ENCODE measurements around the gene MX1.

Gene MX1

DNA sequence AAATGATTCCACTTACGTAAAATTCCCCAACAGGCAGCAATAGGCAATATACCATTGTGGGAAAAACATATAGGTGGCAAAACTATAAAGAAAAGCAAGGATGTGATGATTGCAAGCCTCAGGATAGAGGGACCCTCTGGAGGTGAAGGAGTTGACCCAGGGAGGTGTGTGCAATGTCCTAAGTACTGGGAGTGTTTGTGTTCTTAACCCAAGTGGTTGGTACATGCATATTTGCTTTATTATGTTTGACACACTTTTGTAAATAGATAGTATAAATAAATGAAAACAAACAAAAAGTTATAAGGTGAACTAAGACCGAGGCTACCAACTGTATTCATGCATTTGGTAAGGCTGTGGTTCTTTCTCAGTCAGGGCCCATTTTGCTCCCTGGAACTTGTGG is 7.5 kb downstream of the MX1 start:
- DNase-seq = no peak

DNA sequence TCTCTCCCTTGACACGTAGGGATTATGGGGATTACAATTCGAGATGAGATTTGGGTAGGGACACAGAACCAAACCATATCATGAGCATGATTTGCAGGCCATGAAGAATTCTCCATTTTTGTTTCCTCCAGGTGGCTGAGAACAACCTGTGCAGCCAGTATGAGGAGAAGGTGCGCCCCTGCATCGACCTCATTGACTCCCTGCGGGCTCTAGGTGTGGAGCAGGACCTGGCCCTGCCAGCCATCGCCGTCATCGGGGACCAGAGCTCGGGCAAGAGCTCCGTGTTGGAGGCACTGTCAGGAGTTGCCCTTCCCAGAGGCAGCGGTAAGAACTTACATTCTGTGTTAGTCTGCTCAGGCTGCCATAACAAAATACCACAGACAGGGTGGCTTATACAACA is 9.7 kb downstream of the MX1 start:
- no peak for DNase-seq

DNA sequence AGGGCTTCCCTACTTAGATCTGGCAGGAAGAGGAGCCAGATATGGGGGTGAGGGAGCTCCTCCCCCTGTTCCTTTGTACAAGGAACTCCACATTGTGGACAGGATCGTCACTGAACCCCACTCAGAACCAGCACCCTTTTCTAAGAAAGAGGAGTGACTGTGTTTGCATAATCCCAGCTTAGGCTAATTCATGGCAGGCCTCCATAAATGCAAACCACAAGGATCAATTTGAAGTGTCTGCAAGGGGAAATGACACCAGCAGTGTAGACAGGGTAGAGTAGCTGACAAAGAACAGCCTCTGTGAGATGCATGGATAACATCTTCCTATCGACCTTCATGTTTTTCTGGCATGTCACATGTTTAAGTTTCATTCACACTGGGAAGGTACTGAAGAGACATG is 11.7 kb downstream of the MX1 start:
- no peak for DNase-seq

DNA sequence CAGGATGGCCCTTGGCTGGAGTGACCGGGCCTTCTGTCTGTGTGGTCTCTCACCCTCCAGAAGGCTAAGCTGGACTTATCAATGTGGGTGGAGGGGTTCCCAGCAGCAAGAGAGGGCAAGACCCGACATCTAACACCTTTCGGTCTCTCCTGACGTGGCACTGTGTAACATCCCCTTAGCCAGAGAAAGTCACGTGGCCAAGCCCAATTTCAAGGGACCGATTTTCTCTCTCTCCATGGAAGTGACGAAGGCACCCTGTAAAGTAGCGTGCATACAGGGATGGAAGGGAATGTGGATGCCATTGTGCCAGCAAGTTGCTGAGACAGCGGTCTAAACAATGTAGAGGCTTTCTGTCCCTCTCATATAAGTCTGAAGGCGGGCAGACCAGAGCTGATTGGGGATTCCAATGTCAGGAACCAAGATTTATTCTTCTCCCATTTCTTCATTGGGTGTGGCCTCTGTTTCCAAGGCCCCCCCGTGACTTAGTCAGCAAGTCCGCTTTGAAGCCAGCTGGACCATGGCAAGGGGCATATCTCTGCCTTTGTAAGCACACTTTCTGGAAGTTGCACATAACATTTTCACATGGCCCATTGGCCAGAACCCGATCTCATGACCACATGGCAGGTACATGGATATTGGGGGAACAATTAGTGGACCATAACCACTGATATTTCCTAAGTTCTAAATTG is 12.5 kb downstream of the MX1 start:
- DNase-seq = no peak

DNA sequence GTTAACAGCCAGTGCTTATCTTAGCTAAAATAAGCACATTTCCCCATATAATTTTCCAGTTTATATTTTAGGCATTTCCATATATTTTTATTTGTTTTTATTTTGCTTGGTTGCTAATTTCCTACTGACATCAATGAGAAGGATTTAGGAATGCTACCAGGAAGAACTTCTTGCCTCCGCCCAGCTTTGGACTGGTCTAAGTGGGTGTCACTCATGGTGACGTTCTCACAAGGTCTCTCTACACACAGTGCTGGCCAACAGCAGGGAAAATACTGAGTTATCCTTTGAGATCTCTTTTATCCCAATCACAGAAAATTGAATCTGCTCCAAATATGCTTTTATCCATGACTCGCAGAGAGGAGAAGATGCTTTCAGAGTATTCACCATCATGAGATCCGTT is 13.2 kb downstream of the MX1 start:
- no peak for DNase-seq

DNA sequence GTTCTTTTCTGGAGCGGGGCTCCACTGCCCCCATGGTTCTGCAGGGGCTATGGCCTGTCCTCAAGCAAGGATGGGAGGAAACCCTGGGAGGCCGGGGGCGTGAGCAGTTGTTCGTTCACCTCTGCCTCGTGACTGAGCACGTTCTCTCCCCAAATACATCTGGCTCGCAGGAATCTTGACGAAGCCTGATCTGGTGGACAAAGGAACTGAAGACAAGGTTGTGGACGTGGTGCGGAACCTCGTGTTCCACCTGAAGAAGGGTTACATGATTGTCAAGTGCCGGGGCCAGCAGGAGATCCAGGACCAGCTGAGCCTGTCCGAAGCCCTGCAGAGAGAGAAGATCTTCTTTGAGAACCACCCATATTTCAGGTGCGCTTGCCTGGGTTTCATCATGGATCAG is 15.5 kb downstream of the MX1 start:
- DNase-seq = no peak

DNA sequence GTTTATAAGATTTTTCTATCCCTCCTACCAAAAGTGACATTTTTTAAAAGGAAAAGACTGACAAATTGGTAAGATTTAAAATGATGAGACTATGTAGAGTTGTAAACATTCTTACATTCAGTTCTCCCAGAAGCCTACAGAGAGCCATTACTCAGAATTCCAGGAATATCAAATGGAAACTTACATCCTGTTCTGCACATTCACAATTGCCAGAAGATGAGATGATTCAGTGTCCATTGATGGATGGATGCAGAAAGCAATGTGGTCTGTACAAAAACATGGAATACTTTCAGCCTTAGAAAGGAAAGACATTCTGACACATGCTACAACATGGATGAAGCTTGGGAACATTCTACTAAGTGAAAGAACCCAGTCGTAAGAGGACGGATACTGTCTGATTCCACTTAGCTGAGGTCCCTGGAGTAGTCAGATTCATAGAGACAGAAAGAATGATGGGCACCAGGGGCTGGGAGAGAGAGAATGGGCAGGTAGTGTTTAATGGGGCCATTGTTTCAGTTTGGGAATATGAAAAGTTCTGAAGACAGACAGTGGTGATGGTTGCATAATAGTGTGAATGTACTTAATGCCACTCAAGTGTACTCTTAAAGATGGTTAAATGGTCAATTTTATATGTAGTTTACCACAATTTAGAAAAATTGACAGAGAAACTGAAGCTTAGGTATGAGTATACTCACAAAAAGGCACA is 16.6 kb downstream of the MX1 start:
- no peak for DNase-seq

DNA sequence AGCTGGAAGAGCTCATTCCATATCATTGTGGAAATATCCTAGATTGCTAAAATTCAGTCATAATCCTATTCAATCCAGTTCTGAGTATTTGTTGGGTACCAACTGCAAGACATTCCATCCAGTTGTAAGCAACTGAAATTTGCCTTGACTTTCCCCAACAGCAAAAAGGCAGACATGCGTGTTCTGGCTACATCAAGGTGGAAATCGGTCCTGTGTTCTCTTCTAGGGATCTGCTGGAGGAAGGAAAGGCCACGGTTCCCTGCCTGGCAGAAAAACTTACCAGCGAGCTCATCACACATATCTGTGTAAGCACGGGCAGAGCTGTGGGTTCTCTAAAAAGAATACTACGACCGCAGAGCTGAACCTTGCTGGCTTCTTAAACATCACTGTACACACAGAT is 17.5 kb downstream of the MX1 start:
- DNase-seq = no peak

DNA sequence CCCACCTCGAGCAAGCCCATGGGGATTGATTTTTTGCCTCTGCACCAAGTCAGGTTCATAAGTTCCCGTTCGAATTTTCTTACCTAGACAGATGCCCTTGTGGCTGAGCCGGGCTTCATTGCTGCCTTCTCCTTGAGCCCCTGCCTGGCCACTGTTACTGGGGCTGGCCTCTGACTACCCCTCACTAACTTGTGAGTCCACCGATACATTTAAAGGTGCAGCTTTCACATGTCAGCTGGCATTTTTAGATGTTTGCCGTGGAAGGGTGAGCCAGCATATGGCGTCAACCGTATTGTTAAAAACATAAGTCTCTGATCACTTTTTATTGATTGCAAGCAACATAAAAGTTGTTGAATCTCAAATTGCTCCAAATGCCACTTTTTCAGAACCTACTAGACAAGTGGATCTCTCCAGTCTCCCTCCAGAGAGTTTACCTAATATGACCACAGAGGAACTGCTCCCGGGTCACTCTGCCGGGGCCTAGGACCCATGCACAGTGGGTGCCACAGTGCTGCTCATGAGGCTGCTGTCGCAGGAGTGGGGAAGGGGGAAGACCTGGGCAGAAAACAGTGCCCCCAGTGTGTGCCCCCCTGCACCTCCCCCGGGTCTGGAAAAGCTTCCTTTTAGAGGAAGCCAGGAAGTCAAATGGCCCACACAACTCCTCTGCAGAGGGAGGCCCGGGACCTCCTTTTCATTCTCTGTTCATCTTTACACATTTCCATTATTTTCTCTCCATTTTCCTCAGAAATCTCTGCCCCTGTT is 18.8 kb downstream of the MX1 start:
- no peak for DNase-seq

DNA sequence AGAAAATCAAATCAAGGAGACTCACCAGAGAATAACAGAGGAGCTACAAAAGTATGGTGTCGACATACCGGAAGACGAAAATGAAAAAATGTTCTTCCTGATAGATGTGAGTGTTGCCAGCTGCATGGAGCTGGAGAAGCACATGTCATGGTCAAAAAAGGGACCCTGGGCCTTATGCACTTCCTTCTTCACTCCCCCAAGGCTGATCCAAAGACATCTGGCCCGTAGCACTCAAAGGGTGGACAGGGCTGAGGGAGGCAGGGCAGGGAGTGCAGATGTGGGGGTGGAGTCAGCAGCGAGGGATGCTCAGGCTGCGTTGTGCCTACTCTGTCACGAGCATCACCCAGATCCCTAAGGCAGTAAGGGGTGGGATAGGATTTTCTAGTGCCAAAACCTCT is 19.4 kb downstream of the MX1 start:
- no peak for DNase-seq

DNA sequence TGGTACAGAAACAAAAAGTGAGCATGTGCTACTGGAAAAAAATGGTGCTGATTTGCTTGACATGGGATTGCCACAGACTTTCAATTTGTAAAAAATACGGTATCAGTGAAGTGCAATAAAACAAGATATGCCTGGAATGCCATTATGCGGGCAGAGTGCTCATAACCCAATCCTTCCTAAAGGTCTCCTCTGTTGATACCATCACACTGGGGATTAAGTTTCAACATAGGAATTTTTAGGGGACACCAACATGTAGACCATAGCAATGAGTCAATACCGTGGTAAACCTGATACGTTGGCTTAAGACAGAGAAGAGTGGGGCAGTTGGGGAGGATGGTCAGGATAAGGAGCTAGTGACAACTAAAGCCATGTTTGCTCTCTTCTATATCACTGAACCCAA is 20.5 kb downstream of the MX1 start:
- no peak for DNase-seq

DNA sequence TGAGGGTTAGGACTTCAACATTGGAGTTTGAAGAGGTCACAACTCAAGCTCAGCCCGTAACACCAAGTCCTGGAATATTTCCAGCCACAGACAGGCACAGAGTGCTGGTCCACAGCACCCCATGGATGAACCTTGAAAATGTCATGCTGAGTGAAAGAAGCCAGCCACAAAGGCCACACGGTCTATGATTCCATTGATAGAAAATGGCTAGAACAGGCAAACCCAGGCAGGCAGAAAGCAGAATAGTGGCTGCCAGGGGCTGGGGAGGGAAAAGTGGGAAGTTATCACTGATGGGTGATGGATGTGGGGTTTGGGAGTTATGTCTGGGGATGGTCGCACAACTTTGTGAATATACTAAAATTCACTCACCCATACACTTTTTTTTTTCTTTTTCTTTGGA is 21.3 kb downstream of the MX1 start:
- no peak for DNase-seq

DNA sequence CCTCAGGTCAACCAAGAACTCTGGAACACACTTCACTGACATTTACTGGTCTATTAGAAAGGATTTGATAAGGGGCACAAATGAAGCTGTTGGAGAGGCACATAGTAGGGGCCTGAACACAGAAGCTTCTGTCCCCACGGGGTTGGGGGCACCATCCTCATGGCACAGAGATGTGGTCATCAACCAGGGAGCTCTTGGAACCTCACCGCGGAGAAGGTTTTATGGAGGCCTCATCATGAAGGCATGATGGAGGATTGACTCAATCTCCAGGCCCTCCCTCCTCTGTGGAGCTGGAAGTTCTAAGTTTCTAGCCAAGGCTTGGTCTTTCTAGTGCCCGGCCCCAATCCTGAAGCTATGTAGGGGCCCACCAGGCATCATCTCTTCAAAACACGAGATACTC is 23.6 kb downstream of the MX1 start:
- DNase-seq = no peak

DNA sequence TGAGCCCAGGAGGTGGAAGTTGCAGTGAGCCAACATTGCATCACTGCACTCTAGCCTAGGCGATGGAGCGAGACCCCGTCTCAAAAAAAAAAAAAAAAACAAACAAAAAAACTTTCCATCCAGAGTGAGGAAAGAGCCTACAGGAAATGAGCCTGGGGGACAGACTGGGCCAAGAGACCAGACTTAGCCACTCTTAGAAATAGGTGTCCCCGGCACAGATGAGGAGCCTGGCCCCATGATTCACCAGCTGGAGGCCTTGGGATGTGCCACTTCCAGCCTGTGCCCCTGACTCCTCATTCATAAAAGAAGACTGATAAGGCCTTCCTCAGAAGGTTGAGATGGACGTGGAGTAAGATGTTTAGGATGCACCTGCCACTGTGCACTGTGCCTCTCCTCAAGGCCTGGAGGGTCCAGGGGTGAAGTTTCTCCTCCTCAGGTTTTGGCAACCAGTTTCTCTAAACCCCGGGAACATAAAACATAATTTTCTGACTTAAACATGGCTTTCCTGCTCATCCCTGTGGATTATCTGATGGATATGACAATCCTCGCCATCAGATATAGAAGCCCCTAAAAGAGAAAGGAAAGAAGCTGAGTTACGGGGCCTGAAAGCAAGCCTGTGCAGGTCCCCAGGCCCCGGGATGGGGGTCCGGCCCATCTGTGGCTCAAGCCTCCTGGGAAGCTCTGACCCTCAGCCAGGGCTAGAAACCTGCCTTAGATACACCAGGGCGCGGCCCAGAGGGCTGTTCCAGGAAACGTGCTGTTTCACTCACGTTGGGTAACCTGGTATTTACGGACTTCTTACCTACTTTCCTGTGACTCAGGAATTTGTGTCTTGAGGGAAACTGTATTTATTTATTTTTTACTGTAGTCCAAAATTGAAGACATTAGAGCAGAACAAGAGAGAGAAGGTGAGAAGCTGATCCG is 26.0 kb downstream of the MX1 start:
- DNase-seq = no peak

DNA sequence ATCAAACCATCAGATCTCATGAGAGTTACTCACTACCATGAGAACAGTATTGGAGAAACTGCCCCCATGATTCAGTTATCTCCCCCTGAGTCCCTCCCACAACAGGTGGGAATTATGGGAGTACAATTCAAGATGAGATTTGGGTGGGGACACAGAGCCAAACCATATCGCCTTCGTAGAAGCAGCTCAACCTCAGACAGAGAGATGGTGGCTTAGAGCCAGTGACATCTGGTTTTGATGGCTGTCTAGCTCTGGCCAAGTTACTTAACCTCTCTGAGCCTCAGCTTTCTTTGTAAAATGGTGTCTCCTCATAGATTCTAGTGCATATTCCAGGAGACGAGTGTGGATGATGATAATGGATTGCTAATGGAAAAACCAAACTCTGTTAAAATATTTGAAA is 27.2 kb downstream of the MX1 start:
- no peak for DNase-seq

DNA sequence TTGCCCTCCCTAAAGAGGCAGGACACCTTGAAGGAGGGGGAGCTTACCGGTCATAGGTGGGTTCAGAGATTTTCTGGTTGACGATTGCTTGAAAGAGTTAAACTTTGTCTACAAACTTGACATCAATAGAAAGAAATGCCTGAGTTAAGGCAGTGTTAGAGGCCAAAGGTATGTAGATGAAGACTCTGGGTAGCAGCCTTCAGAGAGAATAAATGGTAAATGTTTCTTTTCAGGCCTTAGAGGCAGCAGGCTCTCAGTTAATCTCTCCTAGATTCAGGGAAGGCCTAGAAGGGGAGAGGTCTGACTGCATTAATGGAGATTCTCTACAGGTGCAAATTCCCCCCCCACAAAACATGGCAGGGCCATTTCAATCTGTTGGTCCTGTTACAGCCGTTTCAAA is 27.7 kb downstream of the MX1 start:
- no peak for DNase-seq

DNA sequence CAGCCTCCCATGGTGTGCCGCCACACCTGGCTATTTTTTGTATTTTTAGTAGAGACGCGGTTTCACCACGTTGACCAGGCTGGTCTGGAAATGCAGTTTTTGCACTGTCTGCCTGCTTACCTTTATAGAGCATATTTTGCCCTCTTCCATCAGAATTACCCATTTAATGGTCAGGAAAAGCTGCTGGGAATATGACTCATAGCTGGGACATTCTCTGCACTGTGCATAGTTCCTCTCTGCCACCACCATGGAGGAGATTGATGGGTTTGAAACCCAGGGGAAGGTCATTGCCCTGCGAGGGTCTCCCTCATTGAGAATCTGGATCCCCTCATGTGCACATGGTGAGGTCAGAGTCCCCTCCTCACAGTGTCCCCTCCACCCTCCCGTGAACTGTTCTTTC is 32.1 kb downstream of the MX1 start:
- no peak for DNase-seq

DNA sequence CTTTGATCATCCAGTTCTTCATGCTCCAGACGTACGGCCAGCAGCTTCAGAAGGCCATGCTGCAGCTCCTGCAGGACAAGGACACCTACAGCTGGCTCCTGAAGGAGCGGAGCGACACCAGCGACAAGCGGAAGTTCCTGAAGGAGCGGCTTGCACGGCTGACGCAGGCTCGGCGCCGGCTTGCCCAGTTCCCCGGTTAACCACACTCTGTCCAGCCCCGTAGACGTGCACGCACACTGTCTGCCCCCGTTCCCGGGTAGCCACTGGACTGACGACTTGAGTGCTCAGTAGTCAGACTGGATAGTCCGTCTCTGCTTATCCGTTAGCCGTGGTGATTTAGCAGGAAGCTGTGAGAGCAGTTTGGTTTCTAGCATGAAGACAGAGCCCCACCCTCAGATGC is 32.5 kb downstream of the MX1 start:
- DNase-seq = no peak

DNA sequence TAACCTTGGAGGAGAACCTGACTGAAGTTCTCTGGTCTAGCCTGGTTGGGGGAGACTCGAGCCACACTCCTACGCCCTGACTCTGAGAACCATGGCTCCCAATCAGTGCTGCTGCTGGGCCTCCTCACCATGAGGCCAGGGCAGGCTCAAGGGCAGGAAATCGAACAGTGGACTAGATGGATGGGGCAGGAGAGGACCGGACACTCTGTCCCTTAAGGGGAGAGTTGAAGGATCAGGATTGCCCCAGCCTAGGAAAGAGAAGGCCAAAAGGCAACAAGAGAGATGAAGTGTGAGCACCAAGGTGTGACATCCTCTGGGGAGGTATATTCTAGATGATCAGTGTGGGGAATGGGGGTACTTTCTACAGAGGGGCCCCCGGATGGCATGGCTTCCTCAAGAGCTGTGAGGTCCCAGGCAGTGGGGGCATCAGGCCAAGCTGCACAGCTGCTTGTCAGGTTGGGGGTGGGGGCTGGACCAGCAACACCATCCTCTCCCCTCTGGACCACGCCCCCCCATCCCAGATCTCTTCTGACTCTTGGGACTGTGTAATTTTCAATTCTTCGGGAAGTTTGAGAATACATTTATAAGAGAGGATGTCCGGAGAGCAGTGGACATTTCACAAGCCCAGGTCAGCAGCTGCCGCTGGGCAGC is 34.0 kb downstream of the MX1 start:
- no peak for DNase-seq

DNA sequence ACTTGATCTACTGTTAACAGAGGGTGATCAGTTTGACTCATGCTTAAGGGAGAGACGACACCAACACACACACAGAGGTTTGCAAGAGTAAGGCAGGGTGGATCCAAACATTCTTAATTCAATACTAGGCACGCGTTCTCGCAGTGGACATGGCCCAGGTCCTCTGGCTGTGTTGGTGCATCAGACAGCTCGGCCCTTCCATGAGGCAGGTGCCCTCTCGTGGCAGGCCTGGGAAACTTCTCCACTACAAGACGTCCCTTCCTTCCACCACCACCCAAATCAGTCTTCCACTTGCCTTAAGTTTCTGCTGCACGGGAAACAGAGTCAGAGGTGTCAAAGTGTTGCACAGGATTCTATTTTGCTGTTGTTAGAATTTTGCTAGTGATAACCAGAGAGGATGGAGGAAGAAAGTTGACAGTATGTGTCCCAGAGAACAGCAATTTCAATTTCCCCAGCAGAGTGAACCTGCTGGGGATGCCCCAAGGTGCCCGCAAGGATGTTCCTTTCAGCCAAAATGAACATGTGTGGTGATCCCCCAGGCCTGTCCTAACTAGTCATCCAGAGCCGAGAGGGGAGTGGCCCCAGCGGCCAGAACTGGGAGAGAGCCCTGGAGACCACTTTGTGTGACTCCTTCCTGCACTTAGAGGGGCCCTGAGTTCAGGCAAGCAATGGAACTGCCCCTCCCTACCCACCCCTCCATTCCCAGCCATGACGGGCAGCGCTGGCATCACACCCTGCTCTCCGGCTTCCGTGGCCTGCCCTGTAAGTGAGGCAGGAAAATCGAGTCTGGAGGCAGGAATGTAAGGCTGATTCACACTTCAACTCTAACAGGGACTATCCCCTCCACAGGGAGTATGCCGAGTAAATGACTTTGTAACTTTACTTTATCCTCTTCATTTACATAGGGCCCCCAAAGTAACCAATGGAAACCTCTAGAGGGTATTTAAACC is 34.8 kb downstream of the MX1 start:
- peak; percentile 4 for DNase-seq

DNA sequence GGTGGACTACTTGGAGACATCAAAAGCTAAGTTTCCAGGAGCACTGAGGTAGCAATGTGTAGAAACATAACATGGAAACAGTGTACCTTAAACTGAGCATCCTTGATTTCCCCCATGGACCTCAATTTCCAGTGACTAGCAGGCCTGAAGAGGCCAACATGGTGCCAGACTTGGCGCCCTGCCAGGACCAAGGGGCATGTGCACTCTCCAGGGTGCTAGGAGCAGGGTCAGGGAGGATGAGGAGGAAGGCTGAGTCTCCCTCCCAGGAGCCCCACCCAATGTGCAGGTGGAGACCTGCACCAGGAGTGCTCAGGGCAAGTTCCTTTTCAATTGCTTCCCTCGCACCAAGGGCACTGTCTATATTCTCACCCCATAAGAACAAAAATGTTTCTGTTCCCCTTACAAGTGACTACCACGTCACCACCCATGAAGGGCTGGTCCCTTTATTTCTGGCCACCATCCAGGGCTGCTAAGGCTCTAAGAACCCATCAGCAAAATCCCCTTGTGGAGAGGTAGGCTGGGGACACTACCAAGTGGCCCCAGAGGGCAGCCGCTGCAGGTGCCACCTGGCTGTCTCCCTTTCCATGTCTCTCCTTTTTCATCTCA is 39.2 kb downstream of the MX1 start:
- DNase-seq = no peak
